Measurements from ENCODE around the gene PARD6A.

The PARD6A gene

DNA sequence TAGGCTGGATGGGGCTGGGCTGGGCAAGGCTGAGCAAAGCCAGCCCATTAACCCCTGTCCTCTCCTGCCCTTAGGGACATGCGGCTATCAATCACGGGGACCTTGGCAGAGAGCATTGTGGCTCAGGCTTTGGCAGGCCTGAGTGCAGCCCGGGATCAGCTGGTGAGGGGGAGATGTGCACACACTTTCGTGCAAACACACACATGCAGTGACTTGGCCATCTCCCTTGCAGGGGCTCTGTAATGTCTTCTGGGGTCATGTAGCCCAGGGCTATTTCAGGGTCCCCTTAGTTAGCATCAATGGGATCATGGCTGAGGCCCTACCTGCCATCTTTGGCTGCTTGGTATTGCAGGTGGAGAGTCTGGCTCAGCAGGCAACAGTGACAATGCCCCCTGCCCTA, 8.9 kb upstream of the PARD6A start:
- TF ChIP-seq ZBTB7A (IDR thresholded peaks at IDR 0.05; ENCODE audit: low read depth) (no peak), YY1 (IDR thresholded peaks at IDR 0.05; ENCODE audit: low read depth) (no peak), CREB1 (IDR thresholded peaks at IDR 0.05; ENCODE audit: low read depth) (no peak), EGR1 (IDR thresholded peaks at IDR 0.05) (no peak), RAD21 (IDR thresholded peaks at IDR 0.05; ENCODE audit: low read depth) (no peak), TEAD4 (IDR thresholded peaks at IDR 0.05) (no peak), CEBPB (IDR thresholded peaks at IDR 0.05) (no peak), EP300 (IDR thresholded peaks at IDR 0.05; ENCODE audit: borderline replicate concordance) (no peak), FOXM1 (IDR thresholded peaks at IDR 0.05; ENCODE audit: borderline replicate concordance, low read depth) (no peak), TAF1 (IDR thresholded peaks at IDR 0.05; ENCODE audit: low read depth) (no peak), TCF12 (IDR thresholded peaks at IDR 0.05; ENCODE audit: low read depth) (no peak), NFIC (IDR thresholded peaks at IDR 0.05) (no peak)
- TF ChIP-seq, protein P1, sequence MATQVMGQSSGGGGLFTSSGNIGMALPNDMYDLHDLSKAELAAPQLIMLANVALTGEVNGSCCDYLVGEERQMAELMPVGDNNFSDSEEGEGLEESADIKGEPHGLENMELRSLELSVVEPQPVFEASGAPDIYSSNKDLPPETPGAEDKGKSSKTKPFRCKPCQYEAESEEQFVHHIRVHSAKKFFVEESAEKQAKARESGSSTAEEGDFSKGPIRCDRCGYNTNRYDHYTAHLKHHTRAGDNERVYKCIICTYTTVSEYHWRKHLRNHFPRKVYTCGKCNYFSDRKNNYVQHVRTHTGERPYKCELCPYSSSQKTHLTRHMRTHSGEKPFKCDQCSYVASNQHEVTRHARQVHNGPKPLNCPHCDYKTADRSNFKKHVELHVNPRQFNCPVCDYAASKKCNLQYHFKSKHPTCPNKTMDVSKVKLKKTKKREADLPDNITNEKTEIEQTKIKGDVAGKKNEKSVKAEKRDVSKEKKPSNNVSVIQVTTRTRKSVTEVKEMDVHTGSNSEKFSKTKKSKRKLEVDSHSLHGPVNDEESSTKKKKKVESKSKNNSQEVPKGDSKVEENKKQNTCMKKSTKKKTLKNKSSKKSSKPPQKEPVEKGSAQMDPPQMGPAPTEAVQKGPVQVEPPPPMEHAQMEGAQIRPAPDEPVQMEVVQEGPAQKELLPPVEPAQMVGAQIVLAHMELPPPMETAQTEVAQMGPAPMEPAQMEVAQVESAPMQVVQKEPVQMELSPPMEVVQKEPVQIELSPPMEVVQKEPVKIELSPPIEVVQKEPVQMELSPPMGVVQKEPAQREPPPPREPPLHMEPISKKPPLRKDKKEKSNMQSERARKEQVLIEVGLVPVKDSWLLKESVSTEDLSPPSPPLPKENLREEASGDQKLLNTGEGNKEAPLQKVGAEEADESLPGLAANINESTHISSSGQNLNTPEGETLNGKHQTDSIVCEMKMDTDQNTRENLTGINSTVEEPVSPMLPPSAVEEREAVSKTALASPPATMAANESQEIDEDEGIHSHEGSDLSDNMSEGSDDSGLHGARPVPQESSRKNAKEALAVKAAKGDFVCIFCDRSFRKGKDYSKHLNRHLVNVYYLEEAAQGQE (IDR thresholded peaks at IDR 0.05; ENCODE audit: low read depth), result no peak
- TF ChIP-seq, protein P2, sequence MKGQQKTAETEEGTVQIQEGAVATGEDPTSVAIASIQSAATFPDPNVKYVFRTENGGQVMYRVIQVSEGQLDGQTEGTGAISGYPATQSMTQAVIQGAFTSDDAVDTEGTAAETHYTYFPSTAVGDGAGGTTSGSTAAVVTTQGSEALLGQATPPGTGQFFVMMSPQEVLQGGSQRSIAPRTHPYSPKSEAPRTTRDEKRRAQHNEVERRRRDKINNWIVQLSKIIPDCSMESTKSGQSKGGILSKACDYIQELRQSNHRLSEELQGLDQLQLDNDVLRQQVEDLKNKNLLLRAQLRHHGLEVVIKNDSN (IDR thresholded peaks at IDR 0.05), result no peak

DNA sequence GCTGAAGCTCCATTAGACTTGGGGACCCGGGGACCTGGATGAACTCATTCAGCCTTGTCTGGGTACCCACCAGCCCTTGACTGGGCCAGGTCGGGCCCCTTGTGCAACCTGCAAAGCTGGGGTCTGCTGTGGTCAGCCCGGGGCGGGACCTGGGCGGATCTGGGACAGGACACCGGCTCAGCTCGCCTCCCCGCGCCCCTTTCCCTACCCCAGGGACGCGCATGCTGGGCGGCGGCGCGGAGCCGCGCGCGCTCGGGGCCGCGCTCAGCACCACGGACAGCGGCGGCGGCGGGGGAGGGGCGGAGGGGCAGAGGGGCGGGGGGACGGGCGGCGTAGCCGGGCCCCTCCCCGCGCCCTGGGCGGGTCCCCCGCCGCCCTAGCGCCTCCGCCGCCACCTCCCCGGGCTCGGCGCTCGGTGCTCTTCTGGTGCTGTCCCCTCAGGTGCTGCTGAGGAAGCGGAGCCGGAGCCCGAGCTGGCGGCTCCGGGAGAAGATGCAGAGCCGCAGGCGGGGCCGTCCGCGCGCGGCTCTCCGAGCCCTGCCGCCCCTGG, 8.1 kb upstream of the PARD6A start:
- no peak for TF ChIP-seq TEAD4 (IDR thresholded peaks at IDR 0.05)
- TF ChIP-seq, protein P1 (IDR thresholded peaks at IDR 0.05; ENCODE audit: low read depth), result peak; percentile 85

DNA sequence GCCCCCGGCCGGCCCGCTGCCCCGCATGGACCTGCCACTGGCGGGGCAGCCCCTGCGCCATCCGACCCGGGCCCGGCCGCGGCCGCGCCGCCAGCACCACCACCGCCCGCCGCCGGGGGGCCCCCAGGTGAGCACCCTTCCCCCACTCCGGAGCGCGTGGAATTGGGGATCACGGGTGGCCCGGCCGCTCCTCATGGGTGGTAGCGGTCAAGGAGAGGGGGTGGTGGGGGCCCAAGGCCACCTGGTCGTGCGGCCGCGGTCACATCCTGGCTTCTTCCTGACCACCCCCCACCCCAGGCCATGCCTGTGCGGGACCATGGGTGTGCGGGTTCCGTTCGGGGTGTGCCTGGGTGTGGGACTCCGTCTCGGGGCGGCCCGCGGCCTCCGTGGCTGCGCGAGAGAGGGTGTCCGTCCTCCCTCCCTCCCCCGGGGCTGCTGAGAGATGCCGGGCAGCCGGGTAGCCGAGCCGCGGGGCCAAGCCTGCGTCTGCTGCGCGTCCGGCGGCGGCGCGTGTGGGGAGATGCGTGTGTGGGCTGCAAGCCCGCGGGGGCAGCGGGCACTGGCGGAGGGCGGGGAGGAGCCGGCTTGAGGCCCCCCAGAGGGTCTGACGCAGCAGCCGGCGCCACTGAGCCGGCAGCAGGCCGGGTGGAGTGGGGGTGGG, 7.5 kb upstream of the PARD6A start:
- TF ChIP-seq TEAD4 (IDR thresholded peaks at IDR 0.05), result no peak
- no peak for TF ChIP-seq TCF12 (IDR thresholded peaks at IDR 0.05; ENCODE audit: low read depth)
- 0 out of 2 replicates have a peak, but pooled peaks have one; percentile 14 for TF ChIP-seq ZBTB7A (IDR thresholded peaks at IDR 0.05; ENCODE audit: low read depth)
- TF ChIP-seq YY1 (IDR thresholded peaks at IDR 0.05; ENCODE audit: low read depth), result no peak

DNA sequence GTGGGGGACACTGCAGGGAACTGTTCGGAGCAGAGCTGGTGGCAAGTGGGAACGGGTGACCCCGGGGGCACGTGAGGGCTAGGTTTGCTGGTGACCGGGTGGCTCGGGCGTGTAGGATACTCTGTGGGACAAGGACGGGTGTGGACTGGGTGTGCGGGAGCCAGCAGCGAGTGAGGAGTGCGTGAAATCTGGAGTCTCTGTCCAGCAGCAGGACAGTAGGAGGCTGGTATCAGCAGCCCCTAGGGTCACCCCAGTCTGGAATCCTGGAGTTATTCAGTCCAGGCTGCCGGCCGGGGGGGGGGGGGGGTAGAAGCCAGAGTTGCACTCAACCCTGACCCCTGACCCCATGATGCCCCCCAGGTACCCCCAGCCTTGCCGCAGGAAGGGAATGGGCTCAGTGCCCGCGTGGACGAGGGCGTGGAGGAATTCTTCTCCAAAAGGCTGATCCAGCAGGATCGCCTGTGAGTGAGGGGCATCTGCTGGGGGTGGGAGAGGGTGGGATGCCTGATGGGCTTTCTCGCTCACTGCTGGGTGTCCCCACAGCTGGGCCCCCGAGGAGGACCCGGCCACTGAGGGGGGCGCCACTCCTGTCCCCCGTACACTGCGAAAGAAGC, 6.9 kb upstream of the PARD6A start:
- TF ChIP-seq, protein P1 (IDR thresholded peaks at IDR 0.05; ENCODE audit: low read depth), result peak; percentile 71
- TF ChIP-seq ZBTB7A (IDR thresholded peaks at IDR 0.05; ENCODE audit: low read depth), result no peak

DNA sequence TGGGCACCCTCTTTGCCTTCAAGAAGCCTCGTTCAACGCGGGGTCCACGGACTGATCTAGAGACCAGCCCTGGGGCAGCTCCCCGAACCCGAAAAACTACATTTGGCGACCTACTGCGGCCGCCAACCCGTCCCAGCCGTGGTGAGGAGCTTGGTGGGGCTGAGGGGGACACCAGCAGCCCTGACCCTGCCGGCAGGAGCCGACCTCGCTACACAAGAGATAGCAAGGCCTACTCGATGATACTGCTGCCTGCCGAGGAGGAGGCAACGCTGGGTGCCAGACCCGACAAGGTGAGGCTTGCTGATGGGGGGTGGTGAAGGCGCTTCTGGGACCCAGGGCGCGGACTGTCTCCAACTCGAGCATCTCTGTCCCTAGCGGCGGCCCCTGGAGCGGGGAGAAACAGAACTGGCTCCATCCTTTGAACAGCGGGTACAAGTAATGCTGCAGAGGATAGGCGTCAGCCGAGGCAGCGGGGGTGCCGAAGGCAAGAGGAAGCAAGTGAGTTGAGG, 6.3 kb upstream of the PARD6A start:
- TF ChIP-seq CREB1 (IDR thresholded peaks at IDR 0.05; ENCODE audit: low read depth) (no peak), RAD21 (IDR thresholded peaks at IDR 0.05; ENCODE audit: low read depth) (no peak), EP300 (IDR thresholded peaks at IDR 0.05; ENCODE audit: borderline replicate concordance) (no peak), TCF12 (IDR thresholded peaks at IDR 0.05; ENCODE audit: low read depth) (no peak), TEAD4 (IDR thresholded peaks at IDR 0.05) (no peak), NFIC (IDR thresholded peaks at IDR 0.05) (no peak), TAF1 (IDR thresholded peaks at IDR 0.05; ENCODE audit: low read depth) (no peak), EGR1 (IDR thresholded peaks at IDR 0.05) (no peak), YY1 (IDR thresholded peaks at IDR 0.05; ENCODE audit: low read depth) (no peak), FOXM1 (IDR thresholded peaks at IDR 0.05; ENCODE audit: borderline replicate concordance, low read depth) (no peak), CEBPB (IDR thresholded peaks at IDR 0.05) (no peak)
- TF ChIP-seq, protein P3, sequence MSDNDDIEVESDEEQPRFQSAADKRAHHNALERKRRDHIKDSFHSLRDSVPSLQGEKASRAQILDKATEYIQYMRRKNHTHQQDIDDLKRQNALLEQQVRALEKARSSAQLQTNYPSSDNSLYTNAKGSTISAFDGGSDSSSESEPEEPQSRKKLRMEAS (IDR thresholded peaks at IDR 0.05), result no peak
- TF ChIP-seq, protein P2 (IDR thresholded peaks at IDR 0.05), result no peak
- TF ChIP-seq, protein P1 (IDR thresholded peaks at IDR 0.05; ENCODE audit: low read depth), result no peak
